DMS53 (cell line): ENCODE measurements around the gene PPP2R1A.
"Not testable (repeated sequence)": the region's sequence is repeated elsewhere in the genome, so short reads cannot be mapped to it uniquely, and the experiment has no call there.

Experiments
- DNase-seq: peaks from one replicate; lab custom pipeline; 2025; lab: John Stamatoyannopoulos, UW

The PPP2R1A gene

DNA sequence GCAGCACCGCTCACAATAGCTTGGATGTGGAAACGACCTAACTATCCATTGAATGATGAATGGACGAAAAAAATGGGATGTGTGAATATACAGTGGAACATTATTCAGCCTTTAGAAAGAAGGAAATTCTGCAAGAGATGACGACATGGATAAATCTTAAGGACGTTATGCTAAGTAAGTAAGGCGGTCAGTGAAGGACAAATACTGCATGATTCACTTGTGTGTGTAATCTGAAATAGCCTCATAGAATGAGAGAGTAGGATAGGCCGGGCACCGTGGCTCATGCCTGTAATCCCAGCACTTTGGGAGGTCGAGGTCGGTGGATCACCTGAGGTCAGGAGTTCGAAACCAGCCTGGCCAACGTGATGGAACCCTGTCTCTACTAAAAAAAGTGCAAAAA is 54.2 kb downstream of the PPP2R1A start:
- DNase-seq = no peak

DNA sequence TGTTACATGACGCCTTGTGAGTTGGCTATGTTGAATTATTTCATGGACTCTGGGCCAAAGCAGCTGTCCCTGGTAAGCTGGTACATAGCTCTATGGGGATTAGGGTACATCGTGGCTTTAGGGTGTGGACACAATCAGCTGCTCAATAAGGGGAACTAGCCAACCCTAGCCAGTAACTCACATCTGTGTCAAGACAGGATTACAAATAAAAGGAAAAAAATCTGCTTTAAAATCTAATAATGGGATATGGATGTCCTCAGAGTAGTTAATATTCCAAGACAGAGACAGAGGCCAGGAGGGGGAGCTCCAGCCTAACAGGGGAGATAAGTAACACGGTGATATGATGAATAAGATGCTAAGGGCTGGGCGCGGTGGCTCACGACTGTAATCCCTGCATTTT is 58.4 kb downstream of the PPP2R1A start:
- peak; percentile 79 for DNase-seq

DNA sequence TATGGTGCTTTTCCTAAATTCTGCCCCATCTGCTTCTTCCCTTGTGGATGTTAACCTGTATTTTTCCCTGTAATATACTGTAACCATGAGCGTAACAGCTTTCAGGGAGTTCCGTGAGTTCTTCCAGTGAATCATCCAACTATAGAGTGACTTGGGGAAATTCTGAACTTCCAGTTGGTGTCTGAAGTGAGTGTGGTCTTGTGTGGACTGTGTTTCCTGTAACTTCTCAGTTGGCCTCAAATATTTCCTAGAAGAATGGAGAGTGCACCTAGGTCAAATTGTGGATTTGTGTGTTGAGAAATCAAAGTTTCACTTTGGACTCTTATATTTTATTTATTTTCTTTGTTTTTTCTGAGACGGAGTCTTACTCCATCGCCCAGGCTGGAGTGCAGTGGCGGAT is 68.6 kb downstream of the PPP2R1A start:
- no peak for DNase-seq

DNA sequence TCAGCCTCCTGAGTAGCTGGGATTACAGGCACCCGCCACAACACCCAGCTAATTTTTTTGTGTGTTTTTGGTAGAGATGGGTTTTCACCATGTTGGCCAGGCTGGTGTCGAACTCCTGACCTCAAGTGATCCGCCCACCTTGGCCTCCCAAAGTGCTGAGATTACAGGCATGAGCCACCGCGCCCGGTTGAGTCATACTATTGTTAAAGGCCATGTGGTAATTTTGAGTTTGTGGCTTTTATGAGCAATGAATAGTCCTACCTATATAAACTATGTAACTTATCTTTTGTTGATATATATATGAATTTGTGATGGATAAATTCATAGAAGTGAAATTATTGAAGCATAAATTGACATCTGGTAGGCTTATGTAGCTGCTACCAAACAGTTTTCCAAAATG is 75.7 kb downstream of the PPP2R1A start:
- not testable (repeated sequence) for DNase-seq

DNA sequence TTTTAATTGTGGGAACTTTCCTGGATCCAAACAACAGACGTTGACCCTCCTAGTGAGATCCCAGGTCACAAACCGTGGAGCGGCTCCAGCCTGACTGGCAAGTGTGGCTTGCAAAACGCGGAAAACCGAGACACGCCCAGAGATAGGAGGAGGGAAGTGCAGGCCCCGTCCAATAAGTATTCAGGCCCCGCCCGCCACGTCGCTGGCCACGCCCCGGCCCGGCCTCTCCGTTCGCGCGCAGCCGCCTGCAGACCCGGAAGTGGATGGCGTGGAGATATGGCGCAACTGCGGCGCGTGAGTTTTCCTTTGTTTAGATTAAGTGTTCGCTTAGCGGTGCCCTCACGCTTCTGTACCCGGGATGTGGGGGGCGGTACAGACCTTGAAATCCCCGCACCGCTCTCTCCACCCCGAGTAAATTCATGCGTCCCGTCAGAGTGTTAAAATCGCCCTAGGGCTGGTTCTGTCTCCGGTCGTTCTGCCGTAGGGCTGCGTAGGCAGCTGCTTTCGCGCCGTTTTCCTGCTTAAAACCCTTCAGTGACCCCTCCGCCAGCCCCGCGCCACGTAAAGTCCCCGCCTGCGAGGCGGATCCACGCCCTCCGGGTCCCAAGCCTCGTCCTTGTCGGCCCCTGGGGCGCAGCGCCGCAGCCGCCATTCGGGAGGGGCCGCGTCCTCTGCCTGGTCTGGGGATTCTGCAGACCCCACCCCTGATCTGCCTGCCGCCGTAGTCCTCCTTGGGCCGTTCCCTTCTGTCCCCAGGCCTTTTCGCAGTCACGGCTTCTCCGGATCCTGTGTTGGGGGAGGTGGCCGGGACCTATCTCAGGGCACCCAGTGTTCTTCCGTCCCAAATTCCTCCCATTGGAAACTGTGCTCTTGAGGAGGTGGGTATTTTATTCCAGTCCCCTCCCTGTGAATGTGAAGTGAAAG is 79.7 kb downstream of the PPP2R1A start, which contains the start of gene ZNF766:
ZNF766 (plus strand) TSS at position 250 of the 924 bp plus-strand sequence; CDS start at position 277, 27 bp downstream.
- peak; percentile 98 for DNase-seq

DNA sequence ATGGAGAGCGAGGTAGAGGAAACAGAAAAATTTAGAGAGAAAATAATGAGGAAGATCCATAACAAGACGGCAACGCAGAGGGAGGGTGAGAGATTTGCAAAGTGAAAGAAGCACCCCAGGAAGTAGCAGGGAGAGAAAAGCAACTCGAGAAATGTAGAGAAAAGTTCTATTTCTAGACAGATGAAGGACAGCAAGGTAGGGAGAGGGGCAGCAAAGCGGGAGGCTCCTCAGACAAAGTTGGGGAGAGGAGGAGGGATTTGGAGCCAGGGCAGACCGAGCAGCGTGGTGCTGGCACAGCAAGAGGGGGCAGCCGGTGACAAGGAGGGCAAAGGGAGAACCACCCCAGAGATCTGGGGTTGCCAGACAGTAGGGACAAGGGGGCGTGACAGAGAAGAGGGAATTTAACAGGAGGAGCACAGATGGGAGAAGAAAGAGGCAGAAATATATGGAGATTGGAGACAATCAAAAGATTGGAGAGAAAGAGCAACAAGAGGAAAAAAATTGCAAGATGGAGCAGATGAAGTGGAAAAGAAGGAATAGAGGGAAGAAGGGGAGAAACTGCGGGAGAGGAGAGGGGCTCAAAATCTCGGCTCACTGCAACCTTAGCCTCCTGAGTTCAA is 80.5 kb downstream of the PPP2R1A start:
- peak; percentile 47 for DNase-seq

DNA sequence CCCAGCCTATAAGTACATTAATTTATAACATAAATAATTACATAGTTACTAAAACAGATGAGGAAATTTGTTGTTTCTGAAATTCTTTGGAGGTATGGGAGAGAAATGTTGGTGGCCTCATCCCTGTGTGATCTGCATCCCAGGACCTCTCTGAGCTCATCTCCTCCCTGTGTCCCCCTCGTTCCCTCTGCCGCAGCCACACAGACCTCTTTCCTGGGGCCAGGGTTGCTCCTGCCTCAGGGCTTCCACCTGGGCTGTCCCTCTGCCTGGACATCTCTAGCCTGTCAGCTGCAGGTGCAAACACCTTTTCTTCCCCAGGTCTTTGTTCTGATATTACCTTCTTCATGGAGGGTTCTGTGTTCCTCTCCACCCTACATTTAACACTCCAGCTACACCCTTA is 83.4 kb downstream of the PPP2R1A start:
- DNase-seq = no peak

DNA sequence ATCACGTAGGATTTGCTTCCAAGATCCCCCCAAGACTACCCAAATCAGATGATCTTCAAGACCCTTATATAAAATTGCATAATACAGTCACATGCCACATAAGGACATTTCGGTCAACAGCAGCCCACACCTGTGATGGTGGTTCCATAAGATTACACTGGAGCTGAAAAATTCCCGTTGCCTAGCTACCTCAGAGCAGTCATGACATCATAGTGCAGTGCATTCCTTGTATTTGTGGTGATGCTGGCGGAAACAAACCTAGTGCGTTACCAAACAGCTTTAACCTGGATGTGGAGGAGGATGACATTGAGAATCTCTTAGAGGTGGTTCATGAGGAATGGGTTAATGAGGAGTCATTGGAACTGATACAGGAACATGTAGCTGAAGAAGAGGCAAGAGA is 84.3 kb downstream of the PPP2R1A start:
- DNase-seq = no peak

DNA sequence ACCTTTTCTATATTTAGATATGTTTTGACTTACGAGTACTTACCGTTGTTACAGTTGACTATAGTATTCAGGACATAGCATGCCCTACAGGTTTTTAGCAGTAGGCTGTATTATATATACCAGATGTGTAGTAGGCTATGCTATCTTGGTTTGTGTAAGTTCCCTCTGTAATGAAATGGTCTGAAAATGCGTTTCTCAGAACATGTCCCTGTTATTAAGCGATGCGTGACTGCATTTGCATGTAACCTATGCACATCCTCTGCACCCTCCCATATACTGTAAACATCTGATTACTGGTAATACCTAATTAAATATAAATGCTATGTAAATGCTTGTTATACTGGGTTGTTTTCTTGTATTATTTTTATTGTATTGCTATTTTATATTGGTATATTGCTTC is 86.1 kb downstream of the PPP2R1A start:
- DNase-seq = no peak

DNA sequence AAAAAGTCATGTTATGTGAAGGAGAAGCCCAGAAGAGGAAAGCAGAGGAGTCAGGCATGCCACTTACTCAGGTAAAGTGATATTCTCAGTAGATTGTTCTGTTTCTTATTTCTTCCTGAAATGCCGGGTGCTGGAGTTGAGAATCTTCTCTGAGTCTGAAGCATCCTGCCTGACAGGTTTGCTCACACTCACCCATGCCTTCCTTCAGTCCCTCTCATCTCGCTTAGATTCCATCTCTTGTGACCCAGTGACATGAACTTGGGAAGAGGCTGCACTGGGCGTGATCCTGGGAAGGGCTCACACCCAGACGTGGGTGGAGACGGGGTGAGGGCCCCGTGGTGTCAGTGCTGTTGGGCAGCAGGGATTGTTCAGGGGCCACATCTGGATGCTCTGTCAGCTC is 87.6 kb downstream of the PPP2R1A start:
- DNase-seq = no peak
